ENCODE results near the gene TP53RK.

Gene TP53RK

GRCh38 chr20:46637427-46638133 lies 51.7 kb downstream of the TP53RK start:
- no peak for DNase-seq

GRCh38 chr20:46637020-46637419 lies 52.2 kb downstream of the TP53RK start:
- no peak for DNase-seq

GRCh38 chr20:46636514-46636913 lies 52.7 kb downstream of the TP53RK start:
- no peak for DNase-seq

GRCh38 chr20:46635514-46636136 lies 53.6 kb downstream of the TP53RK start:
- DNase-seq: no peak

GRCh38 chr20:46634528-46634927 lies 54.7 kb downstream of the TP53RK start:
- no peak for DNase-seq

All from activated CD4-positive, alpha-beta T cell treated with anti-CD3 and anti-CD28 coated beads, Interleukin-2, amount 50 U/mL, for 4 hours (primary cell).